GM19468 (cell line): ENCODE measurements around the gene QRFP.

Experiments
- ATAC-seq: cut with Tn5 transposase; IDR thresholded peaks from one replicate; pipeline ENCODE4 v1.9.1; 2021; ENCODE audit warnings: mild to moderate bottlenecking, moderate library complexity, moderate number of reproducible peaks; ENCODE audit not compliant: unreplicated experiment; ENCODE audit errors: extremely low read depth

The QRFP gene

DNA sequence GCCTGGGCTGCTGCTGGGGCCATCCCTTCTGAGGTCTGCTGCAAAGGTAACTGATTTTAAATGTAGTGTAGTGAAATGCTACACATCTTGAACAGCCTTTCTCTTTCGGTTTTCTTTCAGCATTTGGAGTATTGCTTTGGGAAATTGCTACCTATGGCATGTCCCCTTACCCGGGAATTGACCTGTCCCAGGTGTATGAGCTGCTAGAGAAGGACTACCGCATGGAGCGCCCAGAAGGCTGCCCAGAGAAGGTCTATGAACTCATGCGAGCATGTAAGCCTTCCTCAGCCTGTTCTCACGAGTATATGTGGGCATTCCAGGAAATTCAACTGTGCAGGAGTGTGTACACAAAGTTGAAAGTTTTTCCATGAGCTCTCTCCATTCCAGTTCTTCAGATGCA is 18.3 kb downstream of the QRFP start:
- ATAC-seq = no peak

DNA sequence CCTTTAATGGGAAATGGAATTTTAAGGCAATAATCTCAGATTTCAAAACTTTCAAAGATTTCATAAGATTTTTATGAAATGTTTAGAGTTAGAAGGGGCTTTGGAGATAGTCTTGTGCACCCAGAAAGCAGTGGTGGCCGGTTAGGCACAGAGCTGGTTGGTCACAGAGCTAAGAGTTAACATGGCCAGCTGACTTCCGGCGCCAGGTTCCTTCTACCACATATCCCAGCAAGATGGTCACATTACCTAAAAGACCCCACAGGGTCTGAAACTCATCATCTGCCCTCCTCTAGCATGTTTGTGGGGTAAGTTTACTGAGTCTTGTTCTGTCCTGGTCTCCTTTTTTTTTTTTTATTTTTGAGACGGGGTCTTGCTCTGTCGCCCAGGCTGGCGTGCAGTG is 19.3 kb downstream of the QRFP start:
- no peak for ATAC-seq

DNA sequence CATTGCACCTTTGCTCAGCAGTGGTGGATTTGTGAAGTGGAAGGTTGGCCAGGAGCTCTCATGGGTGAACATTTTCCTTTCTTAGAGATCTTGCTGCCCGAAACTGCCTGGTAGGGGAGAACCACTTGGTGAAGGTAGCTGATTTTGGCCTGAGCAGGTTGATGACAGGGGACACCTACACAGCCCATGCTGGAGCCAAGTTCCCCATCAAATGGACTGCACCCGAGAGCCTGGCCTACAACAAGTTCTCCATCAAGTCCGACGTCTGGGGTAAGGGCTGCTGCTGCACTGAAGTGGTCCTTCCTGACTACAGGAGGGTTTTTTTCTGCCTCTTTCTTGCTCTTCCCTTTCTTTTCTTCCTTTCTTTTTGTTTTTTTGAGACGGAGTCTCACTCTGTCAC is 21.8 kb downstream of the QRFP start:
- ATAC-seq = no peak

DNA sequence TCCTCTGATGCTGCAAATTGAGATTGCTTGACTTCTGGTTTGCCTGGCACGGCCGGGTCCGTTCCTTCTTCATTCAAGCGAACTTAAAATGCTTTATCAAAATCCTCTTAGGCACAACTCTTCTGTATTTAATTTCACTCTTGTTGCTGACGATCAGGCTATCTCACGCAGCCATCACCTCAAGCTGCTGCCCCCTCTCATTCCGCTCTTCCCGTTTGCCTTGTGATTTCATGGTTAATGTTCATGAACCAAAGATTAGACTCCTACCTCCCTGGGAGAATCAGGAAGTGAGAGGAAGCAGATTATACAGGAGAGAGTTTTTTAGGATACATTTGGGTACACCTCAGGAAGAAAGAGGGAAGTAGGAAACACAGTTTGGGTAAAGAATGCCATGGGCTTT is 22.6 kb downstream of the QRFP start:
- no peak for ATAC-seq

DNA sequence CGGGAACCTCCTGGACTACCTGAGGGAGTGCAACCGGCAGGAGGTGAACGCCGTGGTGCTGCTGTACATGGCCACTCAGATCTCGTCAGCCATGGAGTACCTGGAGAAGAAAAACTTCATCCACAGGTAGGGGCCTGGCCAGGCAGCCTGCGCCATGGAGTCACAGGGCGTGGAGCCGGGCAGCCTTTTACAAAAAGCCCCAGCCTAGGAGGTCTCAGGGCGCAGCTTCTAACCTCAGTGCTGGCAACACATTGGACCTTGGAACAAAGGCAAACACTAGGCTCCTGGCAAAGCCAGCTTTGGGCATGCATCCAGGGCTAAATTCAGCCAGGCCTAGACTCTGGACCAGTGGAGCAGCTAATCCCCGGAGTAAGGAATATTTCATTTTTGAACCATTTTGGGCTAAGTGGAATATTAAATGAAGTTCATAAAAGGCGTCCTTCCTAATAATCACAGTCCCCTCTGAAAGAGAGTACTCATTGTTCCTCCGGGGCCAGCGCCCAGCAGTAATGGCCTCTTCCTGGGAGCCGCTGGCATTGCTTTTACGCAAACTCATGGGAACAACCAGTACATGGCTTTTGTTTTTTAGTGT is 23.6 kb downstream of the QRFP start:
- no peak for ATAC-seq

DNA sequence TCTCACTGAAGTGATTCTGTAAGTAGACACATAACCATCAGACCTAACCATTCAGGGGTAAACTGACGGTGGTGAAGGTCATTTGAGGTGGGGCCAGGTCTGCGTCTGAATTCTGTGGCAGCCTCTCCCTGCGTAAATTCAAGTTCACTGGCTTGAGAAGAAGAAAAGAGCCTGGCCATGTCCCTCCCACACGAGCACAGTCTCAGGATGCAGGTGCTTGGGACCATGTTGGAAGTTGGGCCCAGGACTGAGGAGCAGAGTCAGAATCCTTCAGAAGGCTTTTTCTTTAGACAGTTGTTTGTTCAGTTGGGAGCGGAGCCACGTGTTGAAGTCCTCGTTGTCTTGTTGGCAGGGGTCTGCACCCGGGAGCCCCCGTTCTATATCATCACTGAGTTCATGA is 24.1 kb downstream of the QRFP start:
- no peak for ATAC-seq

DNA sequence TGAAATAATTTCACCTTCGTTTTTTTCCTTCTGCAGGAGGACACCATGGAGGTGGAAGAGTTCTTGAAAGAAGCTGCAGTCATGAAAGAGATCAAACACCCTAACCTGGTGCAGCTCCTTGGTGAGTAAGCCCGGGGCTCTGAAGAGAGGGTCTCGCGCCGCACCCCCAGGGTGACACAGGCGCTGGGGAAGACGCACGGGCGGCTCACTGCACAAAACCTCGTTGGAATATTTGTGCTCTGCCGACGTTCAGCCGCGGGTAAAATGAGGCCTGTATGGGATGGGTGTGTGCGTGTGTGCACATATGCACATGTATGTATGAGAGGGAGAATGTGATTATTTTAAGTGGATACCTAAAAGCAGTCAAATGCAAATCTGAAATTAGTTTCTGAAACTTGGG is 24.5 kb downstream of the QRFP start:
- no peak for ATAC-seq

DNA sequence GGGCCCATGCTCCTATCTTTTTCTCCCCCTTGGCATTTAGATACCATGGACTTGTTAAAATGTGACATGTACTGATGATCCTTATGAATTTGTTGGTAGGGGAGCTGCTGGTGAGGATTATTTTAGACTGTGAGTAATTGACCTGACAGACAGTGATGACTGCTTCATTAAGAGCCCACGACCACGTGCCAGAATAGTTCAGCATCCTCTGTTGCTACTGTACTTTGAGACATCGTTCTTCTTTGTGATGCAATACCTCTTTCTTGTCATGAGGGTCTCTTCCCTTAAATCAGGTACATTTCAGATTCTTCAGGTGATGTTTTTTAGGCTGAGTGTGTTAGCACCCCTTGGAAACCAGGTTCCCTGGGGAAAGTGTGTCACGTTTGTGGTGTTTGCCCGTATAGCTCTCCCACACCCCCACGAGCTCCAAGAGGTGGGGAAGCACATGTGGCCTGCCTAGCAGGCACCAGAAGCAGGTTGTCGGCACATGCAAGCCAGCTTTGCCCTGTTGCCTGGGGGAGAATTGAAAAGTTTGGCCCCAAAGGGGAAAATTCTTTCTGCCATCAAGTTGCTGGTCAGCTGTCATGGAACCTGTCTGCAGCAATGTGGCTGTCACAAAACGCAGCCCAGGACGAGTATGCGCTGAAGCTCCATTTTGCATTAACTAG is 25.1 kb downstream of the QRFP start:
- ATAC-seq = no peak

DNA sequence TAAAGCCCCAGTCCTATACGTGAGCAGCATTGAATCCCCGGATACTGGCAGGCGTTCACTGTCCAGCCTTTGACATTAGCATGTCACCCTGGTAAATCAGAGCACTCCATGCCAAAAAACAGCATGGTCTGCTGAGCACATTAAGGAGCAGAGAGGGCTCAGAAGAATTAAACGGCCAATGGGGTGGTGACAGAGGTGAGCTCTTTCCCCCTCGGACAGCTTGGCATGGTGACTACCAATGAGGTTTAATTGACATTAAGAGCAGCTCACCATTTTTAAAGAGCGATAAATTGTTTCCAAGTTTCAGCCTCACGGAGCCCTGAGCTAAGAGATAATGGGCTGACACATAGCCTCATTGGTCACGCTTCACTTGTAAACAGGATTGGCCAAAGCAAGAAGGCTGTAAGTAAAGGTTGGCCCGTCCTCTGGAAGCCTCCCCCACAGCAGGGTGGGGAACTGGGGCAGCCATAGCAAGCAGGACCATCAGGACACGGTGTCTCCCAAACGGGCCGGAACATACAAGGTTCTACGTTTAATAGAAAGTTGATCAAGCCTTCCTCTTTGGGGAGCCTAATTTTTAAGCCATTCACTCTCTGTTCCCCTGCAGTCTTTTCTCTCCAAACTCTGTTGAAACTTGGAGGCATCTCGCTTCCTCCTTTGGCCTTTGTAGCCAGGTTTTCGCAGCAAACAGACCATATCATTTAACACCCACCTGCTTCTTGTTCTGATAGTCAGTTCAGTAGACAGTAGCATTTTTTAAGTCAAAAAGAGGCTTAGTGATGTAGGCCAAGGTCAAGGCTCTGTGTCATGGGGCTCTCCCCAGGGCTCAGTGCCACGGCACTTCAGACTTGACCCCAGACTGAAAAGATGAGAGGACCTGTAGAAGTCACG is 25.9 kb downstream of the QRFP start:
- ATAC-seq = no peak

DNA sequence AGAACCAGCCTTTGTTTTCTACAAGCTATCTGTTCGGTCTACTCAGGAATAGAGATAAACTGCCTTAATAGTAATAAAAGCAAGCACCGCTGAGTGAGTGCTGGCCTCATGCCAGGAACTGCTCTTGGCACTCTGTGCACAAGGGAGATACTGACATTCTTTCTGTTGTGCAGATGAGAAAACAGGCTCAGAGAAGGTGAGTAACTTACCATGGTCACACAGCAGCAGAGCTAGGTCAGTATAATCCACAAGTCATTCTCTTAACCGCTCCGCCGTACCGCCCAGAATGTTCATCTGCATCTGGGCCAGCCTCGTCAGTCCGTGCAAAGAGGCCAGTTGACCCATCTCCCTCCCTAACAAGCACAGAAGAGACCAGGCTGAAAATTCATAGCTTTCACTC is 27.4 kb downstream of the QRFP start:
- ATAC-seq = no peak

DNA sequence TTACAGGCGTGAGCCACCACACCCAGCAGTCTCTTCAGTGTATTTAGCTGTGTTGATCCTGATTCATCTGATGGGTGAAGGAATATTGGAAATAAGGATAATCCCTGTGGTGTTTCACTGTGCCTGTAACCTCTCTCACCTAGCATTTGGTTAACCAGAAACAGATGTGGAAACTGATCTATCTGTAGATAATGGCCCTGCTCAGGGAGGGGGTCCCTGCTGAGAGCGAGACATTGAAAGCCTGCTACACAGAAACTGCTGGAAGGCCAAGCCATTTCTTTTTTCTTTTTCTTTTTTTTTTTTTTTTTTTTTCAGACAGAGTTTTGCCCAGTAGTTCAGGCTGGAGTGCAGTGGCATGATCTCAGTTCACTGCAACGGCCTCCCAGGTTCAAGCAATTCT is 28.4 kb downstream of the QRFP start:
- no peak for ATAC-seq

DNA sequence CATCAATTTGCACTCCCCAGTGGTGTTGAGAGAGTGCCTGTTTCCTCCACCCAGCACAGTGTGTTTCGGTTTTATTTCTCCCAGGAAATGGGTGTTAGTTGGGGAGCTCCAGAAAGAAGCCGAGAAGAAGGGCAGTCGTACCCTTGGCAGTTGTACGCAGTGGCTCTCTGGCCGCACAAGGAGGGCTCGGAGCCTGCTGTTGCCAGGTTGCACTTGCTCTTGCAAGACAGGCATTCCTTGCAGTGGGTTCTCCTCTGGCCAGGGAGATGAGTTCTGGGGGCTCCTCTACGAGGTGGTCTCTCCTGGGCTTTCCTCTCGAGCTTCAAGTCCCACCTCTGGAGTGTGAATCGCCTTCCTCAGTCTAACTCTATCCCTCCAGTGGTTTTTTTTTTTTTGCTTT is 29.1 kb downstream of the QRFP start:
- no peak for ATAC-seq

DNA sequence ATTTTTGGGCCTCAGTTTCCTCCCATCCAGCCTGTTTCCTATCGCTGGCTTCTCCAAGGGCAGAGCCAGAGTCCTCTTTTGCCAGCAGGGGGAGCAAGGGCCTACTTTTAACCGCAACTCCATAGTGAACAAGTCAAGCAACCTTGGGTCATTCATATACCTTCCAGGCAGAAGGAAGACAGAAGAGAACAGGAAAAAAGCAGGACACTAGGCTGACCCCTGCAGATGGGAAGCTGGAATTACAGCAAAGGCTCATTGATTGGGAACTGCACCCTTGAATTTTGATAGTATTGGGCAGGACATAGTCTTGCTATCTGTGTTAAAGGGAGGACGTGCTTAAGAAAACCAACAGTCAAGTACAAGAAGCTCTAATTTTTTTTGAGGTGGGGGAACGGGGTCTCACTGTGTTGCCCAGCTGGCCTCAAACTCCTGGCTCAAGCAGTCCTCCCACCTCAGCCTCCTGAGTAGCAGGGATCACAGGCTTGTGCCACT is 30.1 kb downstream of the QRFP start:
- ATAC-seq = no peak

DNA sequence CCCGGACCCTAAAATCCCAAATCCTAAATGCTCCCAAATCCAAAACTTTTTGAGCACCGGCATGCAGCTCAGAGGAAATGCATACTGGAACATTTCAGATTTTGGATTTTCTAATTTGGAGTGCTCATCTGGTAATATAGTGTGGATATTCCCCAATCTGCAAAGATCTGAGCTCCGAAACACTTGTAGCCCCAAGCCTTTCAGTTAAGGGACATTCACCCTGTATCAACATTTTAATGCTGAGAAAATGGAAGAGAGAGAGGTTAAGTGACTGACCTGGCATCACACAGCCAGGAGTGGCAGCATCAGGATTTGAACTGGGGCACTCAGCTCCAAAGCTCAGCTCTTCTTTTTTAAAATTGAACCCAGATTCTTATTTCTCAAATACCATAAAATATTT is 30.7 kb downstream of the QRFP start:
- no peak for ATAC-seq

DNA sequence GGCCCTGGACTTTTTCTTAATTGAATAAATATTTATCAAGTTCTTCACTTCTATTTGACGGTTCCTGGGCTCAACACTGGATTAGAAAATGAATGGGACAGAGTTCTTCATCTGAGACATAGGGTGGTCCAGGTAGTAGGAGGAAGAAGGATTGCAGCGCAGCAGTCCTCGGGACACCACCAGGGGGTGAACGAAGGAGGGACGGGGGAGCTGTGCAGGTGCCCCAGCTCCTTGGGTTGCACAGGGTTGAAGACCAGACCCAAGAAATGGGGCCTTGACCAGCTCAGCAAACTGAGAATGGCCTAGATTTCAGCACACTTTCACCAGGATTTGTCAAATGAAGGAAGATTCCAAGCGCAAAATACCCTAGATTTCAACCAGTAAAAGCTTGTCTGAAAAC is 32.1 kb downstream of the QRFP start:
- ATAC-seq = no peak

DNA sequence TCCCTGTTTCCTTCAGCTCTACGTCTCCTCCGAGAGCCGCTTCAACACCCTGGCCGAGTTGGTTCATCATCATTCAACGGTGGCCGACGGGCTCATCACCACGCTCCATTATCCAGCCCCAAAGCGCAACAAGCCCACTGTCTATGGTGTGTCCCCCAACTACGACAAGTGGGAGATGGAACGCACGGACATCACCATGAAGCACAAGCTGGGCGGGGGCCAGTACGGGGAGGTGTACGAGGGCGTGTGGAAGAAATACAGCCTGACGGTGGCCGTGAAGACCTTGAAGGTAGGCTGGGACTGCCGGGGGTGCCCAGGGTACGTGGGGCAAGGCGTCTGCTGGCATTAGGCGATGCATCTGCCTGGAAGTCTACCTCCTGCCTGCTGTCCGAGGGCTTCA is 33.9 kb downstream of the QRFP start:
- ATAC-seq = no peak

DNA sequence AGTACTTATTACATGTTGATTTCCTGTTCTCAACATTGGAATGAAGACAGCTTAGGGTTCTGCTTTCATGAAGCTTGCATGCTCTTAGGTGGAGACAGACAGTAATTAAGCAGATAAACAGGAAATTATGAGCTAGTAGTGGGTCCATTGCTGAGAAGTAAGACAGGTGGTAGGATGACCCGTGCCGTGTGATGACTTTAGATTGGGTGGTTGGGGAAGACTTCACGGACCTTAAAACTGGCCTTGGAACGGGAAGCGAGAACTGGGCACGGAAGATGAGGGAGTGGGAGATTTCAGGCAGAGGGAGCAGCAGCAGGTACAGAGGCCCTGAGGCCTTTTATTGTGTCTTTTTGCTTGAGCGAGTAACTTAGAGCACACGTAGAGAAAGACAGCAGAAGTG is 34.4 kb downstream of the QRFP start:
- no peak for ATAC-seq

DNA sequence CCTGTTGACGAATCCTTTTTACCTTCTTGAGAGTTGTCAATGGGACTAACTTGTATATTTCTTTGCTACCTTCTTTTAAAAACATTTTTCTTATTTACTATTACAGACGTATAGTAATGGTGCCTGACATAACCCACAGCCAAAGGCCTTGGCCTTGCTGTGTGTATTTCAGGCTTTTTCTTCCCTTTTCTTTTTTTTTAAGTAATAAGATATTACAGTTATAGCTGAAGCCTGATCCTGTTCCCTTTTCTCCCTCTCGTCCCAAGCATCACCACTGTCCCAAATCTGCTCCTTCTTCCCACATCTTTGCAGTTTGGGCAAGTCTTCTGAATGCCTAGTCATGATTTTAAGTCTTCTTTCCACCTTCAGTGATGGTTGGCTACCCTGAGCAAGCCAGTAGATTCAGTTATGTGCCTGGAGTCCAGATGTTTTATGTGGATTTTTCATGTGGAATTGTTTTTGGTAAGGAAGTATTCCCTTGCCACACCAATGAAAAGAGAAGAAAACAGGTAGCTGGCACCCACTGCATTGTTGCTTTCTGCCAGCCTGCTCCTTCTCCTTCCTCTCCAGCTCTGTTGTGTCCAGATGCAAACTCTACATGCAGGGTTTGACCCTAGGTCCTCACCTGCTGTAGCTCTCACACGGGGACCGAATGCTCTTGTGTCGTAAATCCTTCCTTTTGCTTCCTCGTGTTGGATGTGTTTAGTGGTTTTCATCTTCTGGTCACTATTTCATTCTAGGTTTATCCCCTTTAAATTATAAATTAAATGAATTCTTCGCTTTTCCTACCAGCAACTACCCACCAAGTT is 35.0 kb downstream of the QRFP start:
- ATAC-seq = no peak

DNA sequence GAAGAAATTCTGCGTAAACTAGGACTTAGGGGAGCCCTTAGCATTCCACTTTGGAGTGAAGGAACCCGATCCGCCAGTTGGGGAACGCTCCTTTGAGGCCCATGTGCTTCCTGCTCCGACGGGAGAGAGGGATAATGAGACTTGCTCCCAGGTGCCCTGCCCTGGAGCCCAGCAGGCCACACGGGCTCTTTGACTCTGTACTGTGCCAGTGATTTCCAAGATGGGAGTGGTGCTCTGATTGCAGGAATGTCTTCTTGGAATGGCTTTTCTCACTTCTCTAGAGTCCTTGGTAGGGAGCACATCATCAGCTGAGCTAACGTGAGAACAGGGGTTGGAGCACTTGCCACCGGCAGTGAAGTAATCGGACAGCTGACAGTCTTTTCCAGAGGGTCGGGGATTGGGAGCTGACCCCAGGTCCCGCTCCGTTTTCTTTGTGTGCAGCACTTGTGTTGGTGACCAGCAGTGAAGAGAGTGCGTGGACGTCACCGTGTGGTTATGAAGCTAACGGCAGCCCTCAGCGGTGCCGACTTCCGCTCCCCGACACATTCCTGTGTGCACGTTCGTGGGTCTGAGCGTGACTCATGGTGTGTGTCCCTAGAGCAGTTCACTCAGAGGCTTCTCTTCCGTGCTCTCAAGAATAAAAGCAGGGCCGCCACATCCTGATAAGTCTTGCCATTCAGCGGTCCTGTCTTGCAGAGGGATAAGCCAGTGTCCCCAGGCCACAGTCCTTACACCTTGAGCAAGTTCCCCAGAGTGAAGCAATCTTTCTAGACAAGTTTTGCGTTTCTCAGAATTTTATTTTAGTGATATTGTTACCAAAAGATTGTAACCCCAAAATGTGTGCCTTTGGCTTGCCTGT is 35.9 kb downstream of the QRFP start:
- ATAC-seq = no peak
